GM13977 (cell line): Measurements from ENCODE around the gene NCBP3.

Experiments used
- DNase-seq: peaks from one replicate; pipeline ENCODE4 v3.0.0; 2012; ENCODE audit warnings: low spot score
- CTCF ChIP-seq: IDR thresholded peaks from 2 replicates; pipeline ENCODE4 v1.5.1; 2012; ENCODE audit warnings: mild to moderate bottlenecking, control low read depth; ENCODE audit not compliant: insufficient read depth; ENCODE audit errors: extremely low read depth, missing control alignments
- in situ Hi-C: fragments of 300-500 bp; cut with MboI; formaldehyde crosslinking; loops from one replicate; pipeline ENCODE4 v1.12.0; 2022; ENCODE audit warnings: low sequenced_read_pairs, low pct_unique_long_range_greater_than_20kb, mixed read lengths, inconsistent platforms; ENCODE audit not compliant: unreplicated experiment

NCBP3 gene

GRCh38 chr17:3800362-3801271 is 45.4 kb downstream of the NCBP3 start, which contains the start of gene ITGAE:
ITGAE (minus strand) TSS chr17:3801188; CDS start chr17:3801144, 44 bp downstream.
- in situ Hi-C loops = no loop called here
- no peak for TF ChIP-seq CTCF
- no peak for DNase-seq

- in situ Hi-C loops = no loop called here
- no peak for DNase-seq
Measured at GRCh38 chr17:3799181-3799945, 46.7 kb downstream of the NCBP3 start.

GRCh38 chr17:3798273-3799180 is 47.5 kb downstream of the NCBP3 start:
- in situ Hi-C loops = no loop called here
- peak; percentile 59 for DNase-seq
- no peak for TF ChIP-seq CTCF

More at GRCh38 chr17:3799181-3799945, 46.7 kb downstream of the NCBP3 start:
- TF ChIP-seq CTCF = no peak

GRCh38 chr17:3796822-3797170 is 49.2 kb downstream of the NCBP3 start:
- in situ Hi-C loops = no loop called here
- peak; percentile 82 for DNase-seq
- TF ChIP-seq CTCF = no peak

- DNase-seq = peak; percentile 91
- in situ Hi-C loops = no loop called here
- TF ChIP-seq CTCF = no peak
Measured at GRCh38 chr17:3796110-3796821, 49.8 kb downstream of the NCBP3 start.
